GM13976 (cell line): ENCODE data around the gene PLGRKT.

Experiments used
- DNase-seq: peaks from one replicate; pipeline ENCODE4 v3.0.0; 2012; ENCODE audit warnings: low spot score
- CTCF ChIP-seq: IDR thresholded peaks from 2 replicates; pipeline ENCODE4 v1.5.1; 2012; ENCODE audit warnings: borderline replicate concordance, mild to moderate bottlenecking; ENCODE audit not compliant: insufficient read depth; ENCODE audit errors: extremely low read depth, missing control alignments, control extremely low read depth
- in situ Hi-C: fragments of 300-500 bp; cut with MboI; formaldehyde crosslinking; loops from one replicate; pipeline ENCODE4 v1.12.0; 2022; ENCODE audit warnings: low sequenced_read_pairs, mixed read lengths, inconsistent platforms; ENCODE audit not compliant: unreplicated experiment

The PLGRKT gene

GRCh38 chr9:5310851-5311250 is 126.9 kb downstream of the PLGRKT start:
- in situ Hi-C loops = no loop called here
- DNase-seq = no peak

More at GRCh38 chr9:5310851-5311250, 126.9 kb downstream of the PLGRKT start:
- no peak for TF ChIP-seq CTCF
